Measurements from ENCODE around the gene TPRX1.

GRCh38 chr19:47758443-47758804 is 45.9 kb downstream of the TPRX1 start:
- TF ChIP-seq CTCF (IDR thresholded peaks at IDR 0.05; ENCODE audit: low read depth, low read length) (no peak), MAX (IDR thresholded peaks at IDR 0.05; ENCODE audit: low read depth, low read length) (no peak), POLR2A (IDR thresholded peaks at IDR 0.05; ENCODE audit: extremely low read depth, insufficient read length) (no peak), MYC (IDR thresholded peaks at IDR 0.05; ENCODE audit: low read depth, low read length) (no peak)
